Dedifferentiated amniotic fluid mesenchymal stem cell (primary cell): ENCODE results near the gene BAIAP2L1.
"Not testable (repeated sequence)": the region's sequence is repeated elsewhere in the genome, so short reads cannot be mapped to it uniquely, and the experiment has no call there.

Source experiments
- DNase-seq: peaks from one replicate; pipeline ENCODE4 v3.0.0-alpha.2; 2016; ENCODE audit errors: extremely low spot score

The BAIAP2L1 gene, protein sequence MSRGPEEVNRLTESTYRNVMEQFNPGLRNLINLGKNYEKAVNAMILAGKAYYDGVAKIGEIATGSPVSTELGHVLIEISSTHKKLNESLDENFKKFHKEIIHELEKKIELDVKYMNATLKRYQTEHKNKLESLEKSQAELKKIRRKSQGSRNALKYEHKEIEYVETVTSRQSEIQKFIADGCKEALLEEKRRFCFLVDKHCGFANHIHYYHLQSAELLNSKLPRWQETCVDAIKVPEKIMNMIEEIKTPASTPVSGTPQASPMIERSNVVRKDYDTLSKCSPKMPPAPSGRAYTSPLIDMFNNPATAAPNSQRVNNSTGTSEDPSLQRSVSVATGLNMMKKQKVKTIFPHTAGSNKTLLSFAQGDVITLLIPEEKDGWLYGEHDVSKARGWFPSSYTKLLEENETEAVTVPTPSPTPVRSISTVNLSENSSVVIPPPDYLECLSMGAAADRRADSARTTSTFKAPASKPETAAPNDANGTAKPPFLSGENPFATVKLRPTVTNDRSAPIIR

DNA sequence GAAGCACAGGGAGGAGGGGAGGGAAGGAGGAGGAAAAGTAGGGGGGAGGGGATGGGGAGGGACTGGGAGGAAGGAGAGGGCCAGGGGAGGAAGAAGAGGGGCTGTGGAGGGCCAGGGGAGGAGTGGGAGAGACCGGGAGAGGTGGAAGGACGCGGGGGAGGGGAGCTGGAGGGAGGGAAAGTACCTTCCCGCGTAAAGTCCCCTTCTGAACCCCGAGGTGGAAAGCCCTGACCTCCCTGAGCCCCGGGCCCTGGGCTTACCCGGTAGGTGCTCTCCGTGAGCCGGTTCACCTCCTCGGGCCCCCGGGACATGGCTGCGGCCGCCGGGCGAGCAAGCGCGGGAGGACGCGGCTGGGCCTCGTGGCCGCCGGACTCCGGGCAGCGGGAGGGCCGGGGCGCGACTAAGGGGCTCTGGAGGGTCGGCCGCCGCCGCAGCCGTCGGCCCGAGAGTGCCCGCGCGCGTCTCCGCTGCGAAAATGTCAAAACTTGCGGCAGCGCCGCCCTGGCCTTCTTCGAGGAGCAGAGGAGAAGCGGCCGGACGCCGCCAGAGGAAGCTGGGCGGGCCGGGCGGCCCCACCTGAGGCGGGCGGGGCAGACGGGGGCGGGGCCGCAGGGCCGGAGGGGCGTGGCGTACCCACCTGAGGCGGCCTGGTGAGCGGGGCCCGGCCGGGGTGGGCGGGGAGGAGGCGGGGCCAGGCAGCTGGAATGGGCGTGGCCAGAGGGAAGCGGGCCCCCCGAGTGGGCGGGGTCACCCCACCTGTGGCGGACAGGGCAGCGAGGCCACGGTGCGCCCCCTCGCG is at the start of gene BAIAP2L1:
BAIAP2L1 (minus strand) TSS at position 549 of the 799 bp plus-strand sequence; CDS start at position 311, 238 bp downstream.
- DNase-seq = no peak

DNA sequence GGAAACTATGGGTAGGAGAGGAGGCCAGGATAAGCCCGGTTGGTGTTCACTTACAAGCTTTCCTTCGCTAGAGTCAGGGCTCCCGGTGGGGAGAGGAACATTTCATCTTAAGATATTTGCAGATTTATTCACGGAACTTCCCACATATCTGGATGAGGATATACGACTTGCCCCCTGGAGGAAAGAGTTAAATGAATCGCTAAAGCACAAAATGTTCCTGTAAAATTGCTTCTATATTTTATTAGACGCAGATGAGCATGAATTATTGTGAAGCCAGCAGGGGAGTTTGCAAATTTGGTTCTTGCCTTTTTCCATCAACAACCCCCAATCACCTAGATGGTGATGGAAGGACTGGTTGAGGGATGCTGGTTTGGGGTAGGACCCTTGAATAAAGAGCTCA is 47.9 kb upstream of the BAIAP2L1 start:
- no peak for DNase-seq

DNA sequence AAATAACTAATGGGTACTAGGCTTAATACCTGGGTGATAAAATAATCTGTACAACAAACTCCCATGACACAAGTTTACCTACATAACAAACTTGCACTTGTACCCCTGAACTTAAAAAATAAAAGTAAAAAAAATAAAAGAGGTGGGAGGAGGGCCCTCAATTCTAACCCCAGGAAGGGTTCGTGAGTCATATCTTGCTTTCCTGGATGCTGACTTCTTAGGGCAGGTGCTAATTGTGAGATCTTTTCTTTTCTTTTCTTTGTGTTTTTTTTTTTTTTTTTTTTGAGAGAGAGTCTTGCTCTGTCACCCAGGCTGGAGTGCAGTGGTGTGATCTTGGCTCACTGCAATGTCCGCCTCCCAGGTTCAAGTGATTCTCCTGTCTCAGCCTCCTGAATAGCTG is 40.1 kb upstream of the BAIAP2L1 start:
- not testable (repeated sequence) for DNase-seq

DNA sequence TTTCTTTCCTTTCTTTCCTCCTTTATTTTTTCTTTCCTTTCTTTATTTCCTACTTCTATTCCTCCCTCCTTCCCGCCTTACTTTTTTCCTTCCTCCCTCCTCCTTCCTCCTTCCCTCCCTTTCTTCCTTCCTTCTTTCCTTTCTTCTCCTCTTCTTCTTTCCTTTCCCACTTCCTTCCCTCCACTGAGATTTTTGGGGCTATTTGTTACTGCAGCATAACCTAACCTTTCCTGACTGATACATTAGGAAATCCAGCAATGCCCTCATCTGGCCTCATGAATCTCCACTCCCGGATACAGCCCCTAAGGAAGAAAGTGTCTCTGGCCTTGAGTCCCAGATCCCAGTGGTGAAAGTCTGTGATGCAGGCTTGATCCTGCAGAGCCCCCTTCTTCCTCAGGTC is 38.6 kb upstream of the BAIAP2L1 start:
- no peak for DNase-seq

DNA sequence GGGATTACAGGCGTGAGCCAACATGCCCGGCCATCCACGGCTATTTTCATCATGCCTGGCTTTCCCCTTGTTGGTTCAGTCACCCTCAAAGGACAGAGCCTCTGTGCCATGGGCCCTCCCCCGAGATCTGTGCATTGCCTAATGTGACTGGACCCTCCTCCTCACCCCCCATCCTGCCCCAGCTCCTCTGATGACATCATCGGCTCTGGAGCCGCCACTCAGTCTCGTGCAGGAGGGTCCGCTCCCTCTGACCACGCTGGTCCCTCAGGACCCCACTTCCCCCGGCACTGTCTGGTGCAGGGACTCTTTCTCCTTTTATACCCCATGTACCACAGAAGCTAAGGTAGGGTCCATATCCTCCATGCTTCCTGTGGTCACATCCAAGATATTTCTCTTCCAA is 33.2 kb upstream of the BAIAP2L1 start:
- no peak for DNase-seq

DNA sequence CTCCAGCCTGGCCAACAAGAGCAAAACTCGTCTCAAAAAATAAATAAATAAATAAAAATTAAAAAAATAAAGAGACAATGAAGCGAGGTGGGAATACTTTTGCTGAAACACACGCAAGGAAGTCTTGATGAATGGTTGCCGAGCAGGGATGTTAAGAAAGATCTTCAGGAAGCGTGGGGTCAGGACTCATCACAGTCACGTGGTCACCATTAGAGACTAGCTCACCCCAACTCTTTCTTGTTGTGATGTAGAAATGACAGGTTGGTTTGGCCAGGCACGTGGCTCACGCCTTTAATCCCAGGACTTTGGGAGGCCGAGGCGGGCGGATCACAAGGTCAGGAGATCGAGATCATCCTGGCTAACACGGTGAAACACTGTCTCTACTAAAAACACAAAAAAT is 28.9 kb upstream of the BAIAP2L1 start:
- DNase-seq = no peak

DNA sequence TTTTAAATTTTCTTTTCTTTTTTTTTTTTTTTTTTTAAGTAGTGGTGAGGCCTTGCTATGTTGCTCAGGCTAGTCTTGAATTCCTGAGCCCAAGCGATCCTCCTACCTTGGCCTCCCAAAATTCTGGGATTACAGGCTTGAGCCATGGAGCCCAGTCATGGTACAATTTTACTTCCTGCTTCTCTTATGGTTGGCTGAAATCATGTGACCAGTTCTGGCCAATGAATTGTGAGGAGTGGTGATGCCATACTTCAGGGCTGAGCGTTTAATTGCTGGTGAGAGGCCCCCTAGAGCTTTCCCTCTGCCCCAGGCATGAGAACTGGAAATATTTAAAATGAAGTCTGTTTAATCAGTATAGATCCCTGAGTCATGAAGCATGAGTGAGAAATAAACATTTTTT is 22.2 kb upstream of the BAIAP2L1 start:
- no peak for DNase-seq

DNA sequence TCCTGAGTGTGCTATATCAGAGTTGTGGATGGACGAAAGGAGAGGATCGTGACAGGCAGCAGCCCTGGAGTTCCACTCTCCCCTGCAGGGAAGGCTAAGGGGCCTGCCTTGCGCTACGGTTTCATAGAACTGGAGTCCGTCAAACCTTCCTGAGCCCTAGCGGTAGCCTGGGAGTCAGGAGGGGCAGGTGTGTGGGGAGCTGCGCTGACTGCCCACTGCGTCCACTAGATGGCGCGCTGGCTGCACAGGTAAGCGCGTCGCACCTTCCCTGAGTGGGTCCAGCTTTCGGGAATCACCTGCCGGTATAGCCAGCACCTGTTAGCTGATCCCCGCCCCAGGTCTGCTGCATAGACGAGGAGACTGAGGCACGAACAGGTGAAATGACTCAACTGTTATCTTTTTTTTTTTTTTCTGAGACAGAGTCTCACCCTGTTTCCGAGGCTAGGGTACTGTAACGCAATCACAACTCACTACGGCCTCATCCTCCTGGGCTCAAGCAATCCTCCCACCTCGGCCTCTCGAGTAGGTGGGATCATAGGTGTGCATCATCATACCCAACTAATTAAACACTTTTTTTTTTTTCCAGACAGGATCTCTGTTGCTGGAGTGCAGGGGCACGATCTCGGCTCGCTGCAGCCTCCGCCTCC is 20.2 kb upstream of the BAIAP2L1 start:
- DNase-seq = no peak

DNA sequence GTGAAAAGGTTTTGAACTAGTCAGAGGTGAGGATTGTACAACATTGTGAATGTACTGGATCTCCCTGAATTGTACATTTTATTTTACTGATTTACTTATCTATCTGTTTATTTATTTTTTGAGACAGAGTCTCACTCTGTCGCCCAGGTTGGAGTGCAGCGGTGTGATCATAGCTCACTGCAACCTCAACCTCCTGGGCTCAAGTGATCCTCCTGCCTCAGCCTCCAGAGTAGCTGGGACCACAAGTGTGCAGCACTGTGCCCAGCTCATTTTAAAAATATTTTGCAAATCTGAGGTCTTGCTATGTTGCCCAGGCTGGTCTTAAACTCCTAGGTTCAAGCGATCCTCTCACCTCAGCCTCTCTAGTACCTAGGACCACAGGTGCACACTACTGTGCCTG is 19.1 kb upstream of the BAIAP2L1 start:
- DNase-seq = not testable (repeated sequence)

DNA sequence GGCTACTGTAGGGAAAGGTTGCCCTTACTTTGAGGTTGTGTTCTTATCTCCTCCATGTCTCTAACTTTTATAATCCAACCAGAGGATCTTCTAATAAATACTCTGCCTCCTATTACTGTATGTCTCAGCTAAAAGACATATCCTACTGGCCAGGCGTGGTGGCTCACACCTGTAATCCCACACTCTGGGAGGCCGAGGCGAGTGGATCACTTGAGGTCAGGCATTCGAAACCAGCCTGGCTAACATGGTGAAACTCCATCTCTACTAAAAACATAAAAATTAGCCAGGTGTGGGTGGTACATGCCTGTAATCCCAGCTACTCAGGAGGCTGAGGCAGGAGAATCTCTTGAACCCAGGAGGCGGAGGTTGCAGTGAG is 18.4 kb upstream of the BAIAP2L1 start:
- DNase-seq = not testable (repeated sequence)

DNA sequence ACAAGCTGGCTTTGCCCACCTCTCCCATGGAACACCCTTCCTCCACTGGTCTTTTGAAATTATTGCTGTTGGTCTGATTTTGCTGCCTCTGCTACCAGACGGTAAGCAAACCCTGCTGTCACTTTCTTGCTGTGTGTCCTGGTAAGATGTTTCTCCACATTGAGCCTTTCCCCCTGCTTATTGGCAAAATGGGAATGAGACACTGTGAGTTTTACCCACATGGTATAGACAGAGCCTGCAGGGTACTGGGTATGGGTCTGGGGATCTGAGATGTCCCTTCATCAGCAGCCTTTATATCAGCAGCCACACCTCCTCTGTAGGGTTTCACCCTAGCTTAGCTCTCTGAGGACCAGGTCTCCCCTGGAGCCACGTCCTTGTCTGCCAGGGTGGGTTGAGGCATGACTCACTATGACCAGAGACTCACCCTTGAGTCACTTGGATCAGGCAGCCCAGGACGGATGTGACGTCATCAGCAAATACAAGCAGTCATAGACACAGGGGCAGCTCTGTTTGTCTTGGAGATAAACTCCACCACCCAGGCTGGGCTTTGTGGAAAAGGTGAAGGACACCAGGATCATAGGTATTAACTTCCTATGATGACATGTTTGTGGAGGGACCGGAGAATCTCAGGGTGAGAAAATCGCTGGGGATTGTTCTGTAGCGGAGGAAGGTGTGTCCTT is 17.9 kb upstream of the BAIAP2L1 start:
- DNase-seq = peak; percentile 79

DNA sequence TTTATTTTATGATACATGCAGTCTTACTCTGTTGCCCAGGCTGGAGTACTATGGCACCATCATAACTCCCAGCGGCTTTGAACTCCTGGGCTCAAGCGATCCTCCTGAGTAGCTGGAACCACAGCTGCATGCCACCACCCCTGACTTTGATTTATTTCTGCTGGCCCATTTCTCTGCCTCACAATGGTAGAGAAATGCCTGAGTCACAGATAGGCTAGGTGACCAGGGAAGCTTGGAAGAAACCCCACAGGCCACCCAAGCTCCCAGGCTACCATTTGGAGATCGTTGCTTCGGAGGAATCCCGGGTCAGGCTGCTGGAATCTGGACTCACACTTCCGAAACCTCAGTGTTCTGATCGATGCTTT is 17.4 kb upstream of the BAIAP2L1 start:
- DNase-seq = no peak

DNA sequence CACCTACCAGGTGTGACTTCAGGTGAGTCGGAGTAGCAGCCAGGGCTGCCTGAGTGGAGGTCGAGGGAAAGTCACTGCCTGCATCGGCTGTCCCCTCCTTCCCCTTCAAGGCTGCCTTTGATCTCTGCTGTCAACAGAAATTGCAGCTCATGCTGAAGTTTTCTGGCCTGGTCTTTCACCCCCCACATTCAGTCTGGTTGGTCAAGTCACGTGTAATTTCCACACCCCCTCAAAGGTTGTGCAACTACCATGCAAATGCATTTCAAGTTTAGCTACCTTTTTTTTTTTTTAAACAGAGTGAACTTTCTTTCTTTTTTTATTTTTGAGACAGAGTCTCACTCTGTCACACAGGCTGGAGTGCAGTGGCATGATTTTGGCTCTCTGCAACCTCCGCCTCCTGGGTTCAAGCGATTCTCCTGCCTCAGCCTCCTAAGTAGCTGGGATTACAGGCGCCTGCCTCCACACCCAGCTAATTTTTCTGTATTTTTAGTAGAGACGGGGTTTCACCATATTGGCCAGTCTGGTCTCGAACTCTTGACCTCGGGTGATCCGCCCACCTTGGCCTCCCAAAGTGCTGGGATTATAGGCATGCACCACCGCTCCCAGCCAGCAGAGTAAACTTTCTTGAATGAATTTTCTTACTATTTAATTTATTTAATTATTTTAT is 16.8 kb upstream of the BAIAP2L1 start:
- DNase-seq = not testable (repeated sequence)

DNA sequence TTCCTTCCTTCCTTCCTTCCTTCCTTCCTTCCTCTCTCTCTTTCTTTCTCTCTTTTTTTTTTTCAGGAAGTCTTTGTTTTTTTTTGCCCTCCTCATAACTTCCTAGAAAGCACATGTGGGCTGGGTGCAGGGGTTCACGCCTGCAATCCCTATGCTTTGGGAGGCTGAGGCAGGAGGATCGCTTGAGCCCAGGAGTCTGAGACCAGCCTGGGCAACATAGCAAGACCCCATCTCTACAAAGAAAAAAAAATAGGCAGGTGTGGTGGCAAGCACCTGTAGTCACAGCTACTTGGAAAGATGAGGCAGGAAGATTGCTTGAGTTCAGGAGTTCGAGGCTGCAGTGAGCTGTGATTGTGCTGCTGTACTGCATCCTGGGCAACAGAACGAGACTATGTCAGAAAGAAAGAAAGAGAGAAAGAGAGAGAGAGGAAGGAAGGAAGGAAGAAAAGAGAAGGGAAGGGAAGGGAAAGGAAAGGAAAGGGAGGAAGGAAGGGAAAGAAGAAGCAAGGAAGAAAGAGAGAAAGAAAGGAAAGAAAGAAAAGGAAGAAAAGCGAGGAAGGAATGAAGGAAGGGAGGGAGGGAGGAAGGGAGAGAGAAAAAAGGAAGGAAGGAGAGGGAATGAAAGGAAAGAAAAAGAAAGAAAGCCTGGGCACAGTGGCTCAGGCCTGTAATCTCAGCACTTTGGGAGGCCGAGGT is 13.5 kb upstream of the BAIAP2L1 start:
- no peak for DNase-seq

DNA sequence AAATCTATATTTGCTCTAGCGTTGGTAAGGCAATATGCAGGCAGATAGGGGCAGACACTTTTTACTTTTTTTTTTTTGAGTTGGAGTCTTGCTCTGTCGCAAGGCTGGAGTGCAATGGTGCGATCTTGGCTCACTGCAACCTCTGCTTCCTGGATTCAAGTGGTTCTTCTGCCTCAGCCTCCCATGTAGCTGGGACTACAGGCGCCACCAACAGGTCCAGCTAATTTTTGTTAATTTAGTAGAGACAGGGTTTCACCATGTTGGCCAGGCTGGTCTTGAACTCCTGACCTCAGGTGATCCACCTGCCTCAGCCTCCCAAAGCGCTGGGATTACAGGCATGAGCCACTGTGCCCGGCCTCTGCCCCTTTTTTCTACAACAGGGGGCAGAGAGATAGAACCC is 12.8 kb upstream of the BAIAP2L1 start:
- DNase-seq = not testable (repeated sequence)

DNA sequence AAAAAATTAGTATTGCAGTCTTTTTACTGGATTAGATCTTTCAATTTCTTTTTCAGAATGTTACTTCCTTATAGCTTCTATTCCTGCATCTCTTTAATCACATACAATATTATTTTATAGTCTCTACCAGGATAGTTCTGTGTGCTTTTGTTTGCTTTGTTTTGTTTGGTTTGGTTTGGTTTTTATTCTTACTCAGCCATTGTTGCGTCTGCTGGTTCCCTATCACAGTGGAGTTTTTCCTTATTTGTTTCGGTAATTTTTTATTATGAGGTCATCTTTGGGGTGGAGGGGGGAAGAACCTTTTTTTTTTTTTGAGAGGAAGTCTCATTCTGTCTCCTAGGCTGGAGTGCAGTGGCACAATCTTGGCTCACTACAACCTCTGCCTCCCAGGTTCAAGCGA is 9.0 kb upstream of the BAIAP2L1 start:
- no peak for DNase-seq

DNA sequence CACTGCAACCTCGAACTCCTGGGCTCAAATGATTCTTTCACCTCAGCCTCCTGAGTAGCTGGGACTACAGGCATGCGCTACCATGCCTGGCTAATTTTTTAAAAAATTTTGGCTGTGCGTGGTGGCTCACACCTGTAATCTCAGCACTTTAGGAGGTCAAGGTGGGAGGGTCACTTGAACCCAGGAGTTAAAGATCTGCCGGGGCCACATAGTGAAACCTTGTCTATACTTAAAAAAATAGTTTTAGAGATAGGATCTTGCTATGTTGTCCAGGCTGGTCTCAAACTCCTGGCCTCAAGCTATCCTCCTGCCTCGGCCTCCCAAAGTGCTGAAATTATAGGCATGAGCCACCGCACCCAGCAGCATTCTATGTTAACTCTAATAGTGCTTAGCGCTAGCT is 7.3 kb upstream of the BAIAP2L1 start:
- DNase-seq = not testable (repeated sequence)

DNA sequence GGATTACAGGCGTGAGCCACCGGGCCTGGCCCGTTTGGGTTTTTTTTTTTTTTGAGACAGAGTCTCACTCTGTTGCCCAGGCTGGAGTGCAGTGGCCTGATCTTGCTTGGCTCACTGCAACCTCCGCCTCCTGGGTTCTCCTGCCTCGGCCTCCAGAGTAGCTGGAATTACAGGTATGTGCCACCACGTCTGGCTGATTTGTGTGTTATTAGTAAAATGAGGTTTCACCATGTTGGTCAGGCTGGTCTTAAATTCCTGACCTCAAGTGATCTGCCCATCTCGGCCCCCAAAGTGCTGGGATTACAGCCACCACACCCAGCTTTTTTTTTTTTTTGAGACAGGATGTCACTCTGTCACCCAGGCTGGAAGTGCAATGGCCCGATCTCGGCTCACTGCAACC is 5.9 kb upstream of the BAIAP2L1 start:
- no peak for DNase-seq

DNA sequence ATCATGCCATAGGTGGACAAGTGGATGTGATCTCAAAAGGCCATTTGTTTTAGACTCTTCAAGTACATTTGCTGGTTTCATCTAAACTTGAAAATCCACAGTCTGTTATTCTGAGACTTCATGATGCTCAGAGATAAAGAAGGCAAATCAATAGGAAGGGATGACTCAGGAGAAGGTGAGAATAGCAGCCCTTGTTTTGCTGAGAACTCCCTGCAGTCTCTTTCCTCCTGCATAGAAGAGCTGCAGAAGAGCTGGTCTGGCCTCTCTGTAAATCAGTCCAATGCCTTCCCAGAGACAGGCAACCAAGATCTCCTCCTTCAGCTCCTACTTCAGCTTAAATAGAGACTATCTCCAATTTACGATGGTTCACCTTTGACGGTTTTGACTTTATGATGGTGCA is 4.0 kb upstream of the BAIAP2L1 start:
- DNase-seq = no peak

DNA sequence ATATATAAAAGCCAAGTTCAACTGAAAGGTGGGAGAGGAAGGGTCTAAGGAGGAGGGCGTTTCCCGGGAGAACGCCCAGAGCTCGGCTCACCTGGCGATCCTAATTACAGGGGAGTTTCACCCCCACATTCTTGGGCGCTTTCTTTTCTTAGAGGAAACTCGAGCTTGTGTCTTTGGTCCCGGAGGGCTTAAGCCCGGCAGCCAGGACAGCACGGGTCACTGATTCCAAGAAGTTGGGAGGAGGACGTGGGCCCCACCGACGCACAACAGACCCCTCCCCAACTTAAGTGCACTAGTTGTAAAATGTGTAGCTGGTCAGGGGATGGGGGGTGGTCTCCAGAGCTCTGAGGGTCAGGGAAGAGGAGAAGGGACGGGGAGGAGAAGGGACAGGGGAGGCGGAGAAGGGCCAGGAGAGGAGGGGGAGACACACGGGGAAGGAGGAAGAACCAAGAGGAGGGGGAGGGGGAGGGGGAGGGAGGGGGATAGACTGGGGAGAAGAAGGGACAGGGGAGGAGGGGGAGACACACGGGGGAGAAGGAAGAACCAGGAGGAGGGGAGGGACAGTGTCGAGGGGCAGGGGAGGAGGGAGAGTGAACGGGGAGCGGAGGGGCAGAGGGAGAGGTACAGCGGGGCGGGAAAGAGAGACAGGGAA is 874 bp downstream of the BAIAP2L1 start:
- no peak for DNase-seq
